Measurements from ENCODE around the gene GRIN3B.

Gene GRIN3B

GRCh38 chr19:1011831-1012333 is 11.7 kb downstream of the GRIN3B start:
- Histone ChIP-seq H3K4me1 (ENCODE audit: low read depth, poor library complexity, severe bottlenecking) (no peaks in the 10 kb centered on the region), H3K27me3 (ENCODE audit: insufficient read depth, low read depth) (no peaks in the 10 kb centered on the region), H3K36me3 (ENCODE audit: insufficient read depth) (no peaks in the 10 kb centered on the region), H3K4me2 (no peak overlapping the region), H2AFZ (ENCODE audit: low read depth) (no peak overlapping the region), H3K9ac (no peak overlapping the region), H3K79me2 (ENCODE audit: insufficient read depth, low read depth) (peaks cover 21% of the 10 kb centered on the region), H3K4me3 (IDR thresholded peaks at IDR 0.05; ENCODE audit: insufficient read depth, low read depth, low read length) (no peak overlapping the region), H3K27ac (no peak overlapping the region), H4K20me1 (ENCODE audit: insufficient read depth) (peaks cover 8% of the 10 kb centered on the region; the same call in 1 of the 2 replicates)
- no peak for TF ChIP-seq CTCF (conservative IDR thresholded peaks at IDR 0.05; ENCODE audit: low read depth, low read length)

- TF ChIP-seq CTCF (conservative IDR thresholded peaks at IDR 0.05; ENCODE audit: low read depth, low read length): no peak
- Histone ChIP-seq H3K9ac (no peak overlapping the region), H3K4me3 (IDR thresholded peaks at IDR 0.05; ENCODE audit: insufficient read depth, low read depth, low read length) (no peak overlapping the region), H3K27me3 (ENCODE audit: insufficient read depth, low read depth) (no peaks in the 10 kb centered on the region), H3K79me2 (ENCODE audit: insufficient read depth, low read depth) (peaks cover 26% of the 10 kb centered on the region), H3K4me2 (no peak overlapping the region), H3K27ac (no peak overlapping the region), H3K4me1 (ENCODE audit: low read depth, poor library complexity, severe bottlenecking) (no peaks in the 10 kb centered on the region), H4K20me1 (ENCODE audit: insufficient read depth) (peaks cover 8% of the 10 kb centered on the region; the same call in 1 of the 2 replicates), H2AFZ (ENCODE audit: low read depth) (no peak overlapping the region), H3K36me3 (ENCODE audit: insufficient read depth) (no peaks in the 10 kb centered on the region)
Measured at GRCh38 chr19:1012334-1012733, 12.1 kb downstream of the GRIN3B start.

GRCh38 chr19:1013218-1013617 is 13.0 kb downstream of the GRIN3B start:
- no peaks in the 10 kb centered on the region for H3K27me3 ChIP-seq (ENCODE audit: insufficient read depth, low read depth)
- H2AFZ ChIP-seq (ENCODE audit: low read depth): no peak overlapping the region
- H3K36me3 ChIP-seq (ENCODE audit: insufficient read depth): no peaks in the 10 kb centered on the region
- no peak for TF ChIP-seq CTCF (conservative IDR thresholded peaks at IDR 0.05; ENCODE audit: low read depth, low read length)
- H3K4me2 ChIP-seq: no peak overlapping the region
- H3K79me2 ChIP-seq (ENCODE audit: insufficient read depth, low read depth): peaks cover 35% of the 10 kb centered on the region
- no peak overlapping the region for H3K4me3 ChIP-seq (IDR thresholded peaks at IDR 0.05; ENCODE audit: insufficient read depth, low read depth, low read length)
- H3K9ac ChIP-seq: no peak overlapping the region
- H3K27ac ChIP-seq: no peak overlapping the region
- peaks cover 1% of the 10 kb centered on the region for H3K4me1 ChIP-seq (ENCODE audit: low read depth, poor library complexity, severe bottlenecking)
- peaks cover 14% of the 10 kb centered on the region for H4K20me1 ChIP-seq (ENCODE audit: insufficient read depth)

- Histone ChIP-seq H3K4me2 (no peak overlapping the region), H4K20me1 (ENCODE audit: insufficient read depth) (peaks cover 14% of the 10 kb centered on the region), H3K27me3 (ENCODE audit: insufficient read depth, low read depth) (no peaks in the 10 kb centered on the region), H3K4me1 (ENCODE audit: low read depth, poor library complexity, severe bottlenecking) (peaks cover 13% of the 10 kb centered on the region), H3K27ac (no peak overlapping the region), H2AFZ (ENCODE audit: low read depth) (no peak overlapping the region), H3K9ac (no peak overlapping the region), H3K36me3 (ENCODE audit: insufficient read depth) (no peaks in the 10 kb centered on the region), H3K79me2 (ENCODE audit: insufficient read depth, low read depth) (peaks cover 47% of the 10 kb centered on the region), H3K4me3 (IDR thresholded peaks at IDR 0.05; ENCODE audit: insufficient read depth, low read depth, low read length) (no peak overlapping the region)
- TF ChIP-seq CTCF (conservative IDR thresholded peaks at IDR 0.05; ENCODE audit: low read depth, low read length): no peak
Measured at GRCh38 chr19:1014161-1015060, 14.2 kb downstream of the GRIN3B start.
